ENCODE results near the gene REC8.

DNA sequence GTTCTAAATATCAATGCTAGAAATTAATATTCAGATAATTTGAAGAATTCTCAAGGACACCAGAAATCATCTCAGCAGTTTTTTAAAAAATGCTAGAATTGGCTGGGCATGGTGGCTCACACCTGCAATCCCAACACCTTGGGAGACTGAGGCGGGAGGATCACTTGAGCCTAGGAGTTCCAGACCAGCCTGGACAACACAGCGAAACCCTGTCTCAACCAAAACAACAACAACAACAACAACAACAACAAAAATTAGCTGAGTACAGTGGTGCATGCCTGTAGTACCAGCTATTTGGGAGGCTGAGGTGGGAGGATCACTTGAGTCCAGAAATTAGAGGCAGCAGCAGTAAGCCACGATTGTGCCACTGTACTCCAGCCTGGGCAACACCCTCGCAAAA lies 47.2 kb downstream of the REC8 start:
- TF ChIP-seq, protein P1, sequence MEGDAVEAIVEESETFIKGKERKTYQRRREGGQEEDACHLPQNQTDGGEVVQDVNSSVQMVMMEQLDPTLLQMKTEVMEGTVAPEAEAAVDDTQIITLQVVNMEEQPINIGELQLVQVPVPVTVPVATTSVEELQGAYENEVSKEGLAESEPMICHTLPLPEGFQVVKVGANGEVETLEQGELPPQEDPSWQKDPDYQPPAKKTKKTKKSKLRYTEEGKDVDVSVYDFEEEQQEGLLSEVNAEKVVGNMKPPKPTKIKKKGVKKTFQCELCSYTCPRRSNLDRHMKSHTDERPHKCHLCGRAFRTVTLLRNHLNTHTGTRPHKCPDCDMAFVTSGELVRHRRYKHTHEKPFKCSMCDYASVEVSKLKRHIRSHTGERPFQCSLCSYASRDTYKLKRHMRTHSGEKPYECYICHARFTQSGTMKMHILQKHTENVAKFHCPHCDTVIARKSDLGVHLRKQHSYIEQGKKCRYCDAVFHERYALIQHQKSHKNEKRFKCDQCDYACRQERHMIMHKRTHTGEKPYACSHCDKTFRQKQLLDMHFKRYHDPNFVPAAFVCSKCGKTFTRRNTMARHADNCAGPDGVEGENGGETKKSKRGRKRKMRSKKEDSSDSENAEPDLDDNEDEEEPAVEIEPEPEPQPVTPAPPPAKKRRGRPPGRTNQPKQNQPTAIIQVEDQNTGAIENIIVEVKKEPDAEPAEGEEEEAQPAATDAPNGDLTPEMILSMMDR (conservative IDR thresholded peaks at IDR 0.05) = no peak
- no peak for TF ChIP-seq EZH2 (IDR thresholded peaks at IDR 0.05; ENCODE audit: low read depth)
